AG04450 (cell line): ENCODE data around the gene OR8J3. TPM values are rescaled to one million over a fixed set of nuclear protein-coding genes. Genes with fewer than 3 reads are reported as not detected.
"Not testable (repeated sequence)": the region's sequence is repeated elsewhere in the genome, so short reads cannot be mapped to it uniquely, and the experiment has no call there.

Experiments
- CTCF ChIA-PET: fragments of 300-600, 350-600 bp; formaldehyde crosslinking; extraction: SDS; loops from one replicate; lab custom pipeline; 2022; ENCODE audit warnings: antibody characterized with exemption, inconsistent platforms; lab: Charles Lee
- POLR2A ChIA-PET: fragments of 350-600 bp; formaldehyde crosslinking; extraction: SDS; loops from one replicate; lab custom pipeline; 2021; ENCODE audit warnings: antibody characterized with exemption, inconsistent platforms; lab: Yijun Ruan, JAX
- DNase-seq: peaks from one replicate; pipeline ENCODE4 v3.0.0-alpha.2; 2011; ENCODE audit warnings: low read depth, low spot score
- H3K27ac ChIP-seq: one replicate; pipeline ENCODE4 v1.5.1; 2012; ENCODE audit warnings: low read depth, low read length, control low read depth
- H3K27me3 ChIP-seq: one replicate; pipeline ENCODE4 v1.6.0; 2012; ENCODE audit warnings: low read length; ENCODE audit not compliant: control insufficient read depth, insufficient read depth
- H3K4me3 ChIP-seq: 2 replicates; pipeline ENCODE4 v1.5.1; 2011; ENCODE audit warnings: mild to moderate bottlenecking, low read depth, low read length, control low read depth
- H3K9me3 ChIP-seq: 2 replicates; pipeline ENCODE4 v1.5.1; 2012; ENCODE audit warnings: low read length; ENCODE audit not compliant: control insufficient read depth, insufficient read depth
- polyA plus RNA-seq: library from polyadenylated mRNA; depleted of rRNA; stranded (reverse); fragments of >200 nt; gene quantifications from 2 replicates; pipeline ENCODE4 v1.2.3, GENCODE V29; 2011
- TF ChIP-seq, protein P1 (sequence below): IDR thresholded peaks from 2 replicates; pipeline ENCODE4 v1.5.1; 2011; ENCODE audit warnings: low read depth, low read length, control low read depth, inconsistent platforms

OR8J3 gene
- polyA plus RNA-seq, 1 experiment: not detected

DNA sequence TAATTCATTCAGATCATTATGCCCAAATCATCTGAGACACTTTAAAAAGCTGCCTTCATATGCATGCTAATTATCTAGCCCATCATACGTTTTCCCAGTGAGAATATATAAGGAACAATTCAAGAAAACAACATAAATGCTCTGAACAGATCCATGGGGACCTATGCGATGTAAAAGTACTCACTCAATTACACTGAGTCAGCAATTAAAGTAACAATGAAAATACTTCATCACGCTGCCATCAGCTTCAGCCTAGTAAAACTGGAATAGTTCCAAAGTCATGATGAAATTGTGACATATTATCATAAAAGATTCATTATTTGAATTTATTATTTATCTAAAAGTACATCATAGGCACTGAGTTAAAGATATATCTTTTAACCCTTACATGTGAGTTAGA lies 23.8 kb upstream of the OR8J3 start:
- ChIA-PET POLR2A (no interaction called here), CTCF (no interaction called here)
- Histone ChIP-seq H3K9me3 (peaks cover 6% of the 10 kb centered on the region), H3K4me3 (no peak overlapping the region), H3K27ac (no peak overlapping the region), H3K27me3 (no peaks in the 10 kb centered on the region)
- TF ChIP-seq, protein P1, sequence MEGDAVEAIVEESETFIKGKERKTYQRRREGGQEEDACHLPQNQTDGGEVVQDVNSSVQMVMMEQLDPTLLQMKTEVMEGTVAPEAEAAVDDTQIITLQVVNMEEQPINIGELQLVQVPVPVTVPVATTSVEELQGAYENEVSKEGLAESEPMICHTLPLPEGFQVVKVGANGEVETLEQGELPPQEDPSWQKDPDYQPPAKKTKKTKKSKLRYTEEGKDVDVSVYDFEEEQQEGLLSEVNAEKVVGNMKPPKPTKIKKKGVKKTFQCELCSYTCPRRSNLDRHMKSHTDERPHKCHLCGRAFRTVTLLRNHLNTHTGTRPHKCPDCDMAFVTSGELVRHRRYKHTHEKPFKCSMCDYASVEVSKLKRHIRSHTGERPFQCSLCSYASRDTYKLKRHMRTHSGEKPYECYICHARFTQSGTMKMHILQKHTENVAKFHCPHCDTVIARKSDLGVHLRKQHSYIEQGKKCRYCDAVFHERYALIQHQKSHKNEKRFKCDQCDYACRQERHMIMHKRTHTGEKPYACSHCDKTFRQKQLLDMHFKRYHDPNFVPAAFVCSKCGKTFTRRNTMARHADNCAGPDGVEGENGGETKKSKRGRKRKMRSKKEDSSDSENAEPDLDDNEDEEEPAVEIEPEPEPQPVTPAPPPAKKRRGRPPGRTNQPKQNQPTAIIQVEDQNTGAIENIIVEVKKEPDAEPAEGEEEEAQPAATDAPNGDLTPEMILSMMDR: no peak
- no peak for DNase-seq

DNA sequence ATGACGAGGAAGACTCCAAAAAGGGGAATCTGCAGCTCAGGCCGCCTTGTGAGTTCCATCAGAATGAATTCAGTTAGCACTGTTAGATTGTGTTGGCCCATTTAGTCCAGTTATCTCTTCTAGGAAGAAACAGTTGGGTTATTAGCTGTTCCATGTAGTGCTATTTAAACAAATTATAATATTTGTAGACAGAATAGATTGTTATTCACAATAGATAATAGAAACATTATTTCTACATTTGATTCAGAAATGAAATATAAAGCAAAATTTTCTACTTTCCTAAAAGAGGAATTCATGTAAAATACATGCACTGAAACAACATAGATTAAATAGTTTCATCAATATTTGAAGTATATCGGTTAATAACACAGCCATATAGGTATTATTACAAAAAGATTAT lies 20.2 kb upstream of the OR8J3 start, which contains the start of gene OR8K5:
Gene OR8K5 (minus strand): TSS at position 101 of the 400 bp plus-strand sequence. CDS start 0 bp downstream, at position 101.
- Histone ChIP-seq H3K4me3 (no peak within 1 kb of the TSS), H3K27me3 (no peaks in the 10 kb centered on the region), H3K9me3 (peaks cover 7% of the 10 kb centered on the region), H3K27ac (no peak within 1 kb of the TSS)
- TF ChIP-seq, protein P1: no peak
- DNase-seq: no peak
- ChIA-PET CTCF (no interaction called here), POLR2A (no interaction called here)

DNA sequence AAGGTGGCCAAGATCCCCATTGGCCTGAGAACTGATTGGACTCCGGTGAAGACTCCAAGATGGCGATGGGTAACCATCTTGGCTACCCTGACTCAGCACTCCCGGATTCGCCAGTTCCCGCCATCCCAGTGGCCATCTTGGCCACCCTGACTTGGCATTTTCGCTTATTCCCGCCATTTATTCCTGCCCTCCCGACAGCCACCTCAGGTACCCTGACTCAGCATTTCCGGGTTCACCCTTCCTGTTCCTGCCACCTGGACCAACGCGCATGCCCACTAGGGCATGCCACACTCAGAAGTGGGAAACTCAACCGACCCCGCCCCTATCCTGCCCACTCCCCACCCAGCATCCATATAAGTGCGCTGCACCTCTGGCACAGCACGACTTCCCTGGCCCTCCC lies 12.3 kb upstream of the OR8J3 start:
- TF ChIP-seq, protein P1: no peak
- Histone ChIP-seq H3K27ac (no peak overlapping the region), H3K27me3 (no peaks in the 10 kb centered on the region), H3K9me3 (peaks cover 19% of the 10 kb centered on the region), H3K4me3 (no peak overlapping the region)
- DNase-seq: no peak
- ChIA-PET POLR2A (no interaction called here), CTCF (no interaction called here)

DNA sequence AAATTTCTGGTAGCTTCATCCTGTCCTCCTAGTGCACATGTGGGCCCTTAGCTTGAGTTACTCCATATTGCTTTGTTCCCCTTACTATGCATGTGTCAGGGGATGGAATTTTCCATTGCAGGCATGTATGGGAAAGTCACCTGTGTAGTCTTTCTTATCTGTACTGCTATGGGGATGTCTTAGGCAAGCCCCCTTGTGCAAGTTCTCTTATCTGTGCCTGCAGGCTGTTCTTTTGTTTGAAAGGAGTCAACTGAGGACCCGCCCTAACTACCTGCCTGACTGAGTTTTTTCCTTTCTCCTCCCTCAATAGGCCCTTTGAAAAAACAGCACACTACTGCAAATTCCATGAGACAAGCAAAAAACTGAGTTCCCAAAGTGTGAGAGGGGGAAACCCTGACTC lies 11.4 kb upstream of the OR8J3 start:
- DNase-seq: no peak
- no peak overlapping the region for H3K4me3 ChIP-seq
- CTCF ChIA-PET: no interaction called here
- TF ChIP-seq, protein P1: no peak
- H3K27me3 ChIP-seq: no peaks in the 10 kb centered on the region
- peaks cover 19% of the 10 kb centered on the region for H3K9me3 ChIP-seq
- POLR2A ChIA-PET: no interaction called here
- no peak overlapping the region for H3K27ac ChIP-seq

DNA sequence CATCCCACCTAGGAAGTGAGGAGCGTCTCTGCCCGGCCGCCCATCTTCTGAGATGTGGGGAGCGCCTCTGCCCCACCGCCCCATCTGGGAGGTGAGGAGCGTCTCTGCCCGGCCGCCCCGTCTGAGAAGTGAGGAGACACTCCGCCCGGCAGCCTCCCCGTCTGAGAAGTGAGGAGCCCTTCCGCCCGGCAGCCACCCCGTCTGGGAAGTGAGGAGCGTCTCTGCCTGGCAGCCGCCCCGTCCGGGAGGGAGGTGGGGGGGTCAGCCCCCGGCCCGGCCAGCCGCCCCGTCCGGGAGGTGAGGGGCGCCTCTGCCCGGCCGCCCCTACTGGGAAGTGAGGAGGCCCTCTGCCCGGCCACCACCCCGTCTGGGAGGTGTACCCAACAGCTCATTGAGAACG lies 3.7 kb upstream of the OR8J3 start:
- DNase-seq, H3K9me3 ChIP-seq, CTCF ChIA-PET, H3K4me3 ChIP-seq, H3K27me3 ChIP-seq, H3K27ac ChIP-seq, POLR2A ChIA-PET: not testable (repeated sequence)

DNA sequence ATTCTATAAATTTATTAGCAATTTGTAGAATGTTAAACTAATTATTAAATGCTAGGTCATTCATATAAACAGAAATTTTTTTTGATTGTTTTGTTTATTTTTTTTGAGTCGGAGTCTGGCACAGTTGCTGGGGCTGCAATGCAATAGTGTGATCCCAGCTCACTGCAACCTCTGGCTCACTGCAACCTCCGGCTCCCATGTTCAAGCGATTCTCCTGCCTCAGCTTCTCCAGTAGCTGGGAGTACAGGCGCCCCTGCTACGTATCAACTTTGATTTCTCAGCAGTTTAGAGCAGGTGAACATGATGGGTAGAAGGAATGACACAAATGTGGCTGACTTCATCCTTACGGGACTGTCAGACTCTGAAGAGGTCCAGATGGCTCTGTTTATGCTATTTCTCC lies 17.9 kb downstream of the OR8J3 start, which contains the start of gene OR8H3:
Gene OR8H3 (plus strand): TSS at position 301 of the 400 bp plus-strand sequence. CDS start 0 bp downstream, at position 301.
- Histone ChIP-seq H3K27me3 (no peaks in the 10 kb centered on the region), H3K4me3 (no peak within 1 kb of the TSS), H3K27ac (no peak within 1 kb of the TSS), H3K9me3 (peaks cover 10% of the 10 kb centered on the region; the same call in 1 of the 2 replicates)
- POLR2A ChIA-PET: no interaction called here
- TF ChIP-seq, protein P1: no peak
- no peak for DNase-seq
- CTCF ChIA-PET: no interaction called here
